A673 (cell line): ENCODE measurements around the gene HM13. TPM values are rescaled to one million over a fixed set of nuclear protein-coding genes. Genes with fewer than 3 reads are reported as not detected.

Experiments used
- BruUV-seq: library from RNA; stranded (reverse); fragments of 400-500 nt; replicated peaks from 2 replicates; lab custom pipeline; 2021; lab: Mats Ljungman, UMichigan
- CTCF ChIA-PET: fragments of 300-600 bp; sonication (Branson Sonifier 250); formaldehyde crosslinking; loops from one replicate; lab custom pipeline; 2022; ENCODE audit warnings: antibody characterized with exemption; lab: Charles Lee
- POLR2A ChIA-PET: fragments of 300-600 bp; sonication (Branson Sonifier 250); formaldehyde crosslinking; loops from one replicate; lab custom pipeline; 2022; ENCODE audit warnings: antibody characterized with exemption; ENCODE audit not compliant: low non-redundant PET; lab: Charles Lee
- DNase-seq: peaks from one replicate; pipeline ENCODE4 v3.0.0-alpha.2; 2015; ENCODE audit warnings: low spot score
- H3K27ac ChIP-seq: fragments of 200-600 bp; sonication (generic); 2 replicates; pipeline ENCODE4 v1.5.1; 2016; ENCODE audit warnings: mixed run types, low read depth, mild to moderate bottlenecking, mixed read lengths, antibody characterized with exemption, low read length; ENCODE audit not compliant: poor library complexity, severe bottlenecking
- H3K27me3 ChIP-seq: fragments of 200-600 bp; sonication (generic); replicated peaks from 2 replicates; pipeline ENCODE4 v1.6.1; 2017; ENCODE audit warnings: mixed run types, low read depth, mild to moderate bottlenecking, mixed read lengths, antibody characterized with exemption, low read length; ENCODE audit not compliant: insufficient read depth, poor library complexity
- H3K36me3 ChIP-seq: fragments of 200-600 bp; sonication (generic); 2 replicates; pipeline ENCODE4 v1.6.1; 2016; ENCODE audit warnings: mixed run types, mild to moderate bottlenecking, mixed read lengths, antibody characterized with exemption, low read length; ENCODE audit not compliant: insufficient read depth, poor library complexity, severe bottlenecking
- H3K4me1 ChIP-seq: fragments of 200-600 bp; sonication (generic); 2 replicates; pipeline ENCODE4 v1.6.1; 2017; ENCODE audit warnings: mixed run types, mild to moderate bottlenecking, mixed read lengths, antibody characterized with exemption, low read length; ENCODE audit not compliant: insufficient read depth, poor library complexity, severe bottlenecking
- H3K4me3 ChIP-seq: fragments of 200-600 bp; sonication (generic); 2 replicates; pipeline ENCODE4 v1.5.1; 2016; ENCODE audit warnings: low read depth, mixed run types, mild to moderate bottlenecking, mixed read lengths, low read length; ENCODE audit not compliant: poor library complexity, severe bottlenecking
- H3K9me3 ChIP-seq: fragments of 200-600 bp; sonication (generic); 2 replicates; pipeline ENCODE4 v1.6.1; 2016; ENCODE audit warnings: mixed run types, low read depth, mild to moderate bottlenecking, mixed read lengths, antibody characterized with exemption, low read length; ENCODE audit not compliant: poor library complexity, severe bottlenecking
- CTCF ChIP-seq: fragments of 300-800, 200-600 bp; sonication (generic); conservative IDR thresholded peaks from 2 replicates; pipeline ENCODE4 v1.5.1; 2017; ENCODE audit warnings: low read depth, mild to moderate bottlenecking, antibody characterized with exemption, low read length, moderate library complexity, mixed read lengths
- EZH2 ChIP-seq: fragments of 200-600 bp; sonication (generic); IDR thresholded peaks from 2 replicates; pipeline ENCODE4 v1.6.1; 2017; ENCODE audit warnings: borderline replicate concordance, low read depth, mild to moderate bottlenecking, mixed read lengths, antibody characterized with exemption, low read length; ENCODE audit not compliant: poor library complexity, severe bottlenecking
- intact Hi-C: fragments of 100-400 bp; cut with micrococcal nuclease; formaldehyde crosslinking; loops from one replicate; pipeline ENCODE4 v1.10.0; 2022; ENCODE audit not compliant: unreplicated experiment
- total RNA-seq: library from RNA; stranded (reverse); gene quantifications from 2 replicates; pipeline ENCODE4 v1.2.3, GENCODE V29; 2021

The HM13 gene
- total RNA-seq, 1 experiment from 2014 or later = 196 TPM

- H3K36me3 ChIP-seq = peaks cover 29% of the 10 kb centered on the region
- H3K27me3 ChIP-seq = no peaks in the 10 kb centered on the region
- intact Hi-C loops = no loop called here
- TF ChIP-seq EZH2 (no peak), CTCF (no peak)
- ChIA-PET CTCF (no interaction called here), POLR2A (no interaction called here)
- no peak overlapping the region for H3K27ac ChIP-seq
- no peaks in the 10 kb centered on the region for H3K4me1 ChIP-seq
- H3K4me3 ChIP-seq = no peak overlapping the region
- BruUV-seq = no TSS peak
- no peak for DNase-seq
- H3K9me3 ChIP-seq = no peaks in the 10 kb centered on the region
Measured at GRCh38 chr20:31527266-31527665, 13.0 kb downstream of the HM13 start.

GRCh38 chr20:31535298-31535697 is 21.1 kb downstream of the HM13 start:
- no peak for DNase-seq
- Histone ChIP-seq H3K4me3 (no peak overlapping the region), H3K36me3 (peaks cover 45% of the 10 kb centered on the region), H3K27me3 (no peaks in the 10 kb centered on the region), H3K9me3 (no peaks in the 10 kb centered on the region), H3K4me1 (no peaks in the 10 kb centered on the region), H3K27ac (no peak overlapping the region)
- CTCF ChIA-PET = no interaction called here
- BruUV-seq = no TSS peak
- no peak for TF ChIP-seq EZH2
- no peak for TF ChIP-seq CTCF
- intact Hi-C loops = no loop called here
- POLR2A ChIA-PET = no interaction called here

GRCh38 chr20:31536575-31536974 is 22.3 kb downstream of the HM13 start:
- no peak for TF ChIP-seq CTCF
- TF ChIP-seq EZH2 = no peak
- Histone ChIP-seq H3K27ac (no peak overlapping the region), H3K4me3 (no peak overlapping the region), H3K36me3 (peaks cover 48% of the 10 kb centered on the region), H3K9me3 (no peaks in the 10 kb centered on the region), H3K4me1 (no peaks in the 10 kb centered on the region), H3K27me3 (no peaks in the 10 kb centered on the region)
- BruUV-seq = no TSS peak
- POLR2A ChIA-PET = no interaction called here
- DNase-seq = no peak
- CTCF ChIA-PET = no interaction called here
- intact Hi-C loops = no loop called here
